Esophagus squamous epithelium (tissue), 4 donors: ENCODE measurements around the gene NCKAP5.

Source experiments
- CTCF ChIP-seq, 6 experiments: fragments of 450-650 bp in 4 of 6; fragments of 200-600 bp in 2 of 6; sonication (generic) in 2 of 6; IDR thresholded peaks; one replicate each; pipeline ENCODE4 v1.5.1; 2016 to 2019; ENCODE audit warnings: antibody characterized with exemption in 6 of 6, mild to moderate bottlenecking in 4 of 6, moderate library complexity in 4 of 6
- POLR2A ChIP-seq, 4 donors: fragments of 450-650 bp; IDR thresholded peaks; one replicate each; pipeline ENCODE4 v1.6.1; 2017; ENCODE audit warnings: antibody characterized with exemption in 4 of 4, mild to moderate bottlenecking in 4 of 4, moderate library complexity in 3 of 4

- TF ChIP-seq CTCF (IDR thresholded peaks at IDR 0.05) (no peak), POLR2A (IDR thresholded peaks at IDR 0.05) (no peak)
Measured at GRCh38 chr2:132937629-132938028, 630.6 kb downstream of the NCKAP5 start.
